Activated T-helper 9 cell treated with anti-CD3 and anti-CD28 coated beads, Interleukin-2, amount 50 U/mL, for 16 hours (primary cell): Measurements from ENCODE around the gene NRG3.

Experiments used
- DNase-seq: peaks from one replicate; pipeline ENCODE4 v3.0.0-alpha.2; 2020; ENCODE audit warnings: low read depth

NRG3 gene

DNA sequence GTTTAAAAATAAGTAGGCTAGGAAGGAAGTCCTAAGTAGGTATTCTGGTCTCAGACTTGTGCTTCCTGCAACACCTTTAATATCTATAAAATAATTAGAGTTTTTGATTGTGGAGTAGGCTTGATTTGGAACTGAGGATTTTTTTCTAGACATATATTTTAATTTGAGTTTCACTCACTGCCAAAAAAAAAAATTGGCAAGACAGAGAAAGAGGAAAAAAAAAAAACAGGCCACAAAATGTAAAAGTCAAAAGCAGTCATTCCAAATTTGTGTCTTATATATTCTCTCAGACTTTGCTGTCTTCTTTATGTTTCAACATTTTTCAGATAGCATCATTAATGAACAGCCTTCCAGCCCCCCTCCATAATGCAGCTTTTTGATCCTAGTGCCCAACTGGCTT lies 346.1 kb downstream of the NRG3 start:
- DNase-seq = no peak

DNA sequence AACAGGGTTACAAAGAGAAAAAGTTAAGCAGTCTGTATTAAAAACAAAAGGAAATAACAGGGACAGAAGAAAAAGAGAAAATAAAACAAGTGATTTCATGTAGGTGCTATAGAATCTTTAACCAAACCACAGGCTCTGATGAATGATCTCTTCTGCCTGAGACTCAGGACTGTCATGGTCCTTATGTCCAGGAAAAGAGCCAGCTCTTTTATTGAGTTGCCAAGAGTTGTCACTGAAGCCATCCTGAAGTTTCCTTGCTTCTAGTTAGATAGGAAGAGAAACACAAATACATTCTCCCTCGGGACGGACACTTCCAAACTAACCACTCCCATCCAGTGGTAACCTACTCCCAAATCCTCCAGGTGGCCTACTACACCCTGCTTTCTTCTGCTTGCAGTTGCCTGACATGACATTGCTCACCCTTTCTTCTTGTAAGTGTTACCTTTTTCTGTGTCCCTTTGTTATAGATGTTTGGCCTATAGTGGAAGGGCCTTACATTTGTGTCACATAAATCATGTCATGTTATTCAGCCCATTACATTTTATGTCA lies 346.7 kb downstream of the NRG3 start:
- no peak for DNase-seq

DNA sequence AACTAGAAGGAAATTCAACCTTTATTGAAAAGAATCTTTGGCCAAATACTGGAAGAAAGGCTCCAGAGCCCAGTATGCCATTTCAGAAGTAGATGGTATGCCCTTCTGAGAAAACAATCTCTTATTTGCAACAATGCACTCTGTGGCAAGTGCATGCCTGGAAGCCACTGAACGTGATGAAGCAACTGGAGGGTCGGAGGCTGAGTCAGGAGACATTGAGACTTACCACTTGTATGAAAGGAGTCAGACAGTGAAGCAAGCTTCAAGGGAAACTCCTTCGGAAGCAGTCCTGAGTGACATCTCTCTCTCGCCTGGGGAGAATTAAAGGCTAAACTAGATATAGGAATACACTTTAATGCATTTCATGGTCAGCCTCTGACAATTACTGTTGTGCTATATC lies 353.7 kb downstream of the NRG3 start:
- DNase-seq = no peak

DNA sequence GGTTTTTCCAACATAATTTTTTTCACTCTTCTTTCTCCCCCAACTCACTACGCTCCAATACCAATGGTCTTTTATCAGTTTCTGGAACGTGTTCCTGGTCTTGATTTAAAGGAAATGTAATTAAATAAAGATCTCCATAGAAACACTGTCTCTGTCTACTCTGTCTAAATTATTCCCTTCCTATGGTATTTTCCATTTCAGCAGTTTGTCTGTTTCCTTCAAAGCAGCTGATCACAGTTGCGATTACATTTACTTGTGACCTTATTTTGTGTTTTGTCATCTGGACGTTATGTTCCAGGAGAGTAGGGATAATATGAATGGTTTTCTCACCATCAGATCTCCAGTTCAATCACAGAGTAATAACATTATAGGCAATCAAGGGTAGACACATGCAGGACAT lies 359.2 kb downstream of the NRG3 start:
- no peak for DNase-seq

DNA sequence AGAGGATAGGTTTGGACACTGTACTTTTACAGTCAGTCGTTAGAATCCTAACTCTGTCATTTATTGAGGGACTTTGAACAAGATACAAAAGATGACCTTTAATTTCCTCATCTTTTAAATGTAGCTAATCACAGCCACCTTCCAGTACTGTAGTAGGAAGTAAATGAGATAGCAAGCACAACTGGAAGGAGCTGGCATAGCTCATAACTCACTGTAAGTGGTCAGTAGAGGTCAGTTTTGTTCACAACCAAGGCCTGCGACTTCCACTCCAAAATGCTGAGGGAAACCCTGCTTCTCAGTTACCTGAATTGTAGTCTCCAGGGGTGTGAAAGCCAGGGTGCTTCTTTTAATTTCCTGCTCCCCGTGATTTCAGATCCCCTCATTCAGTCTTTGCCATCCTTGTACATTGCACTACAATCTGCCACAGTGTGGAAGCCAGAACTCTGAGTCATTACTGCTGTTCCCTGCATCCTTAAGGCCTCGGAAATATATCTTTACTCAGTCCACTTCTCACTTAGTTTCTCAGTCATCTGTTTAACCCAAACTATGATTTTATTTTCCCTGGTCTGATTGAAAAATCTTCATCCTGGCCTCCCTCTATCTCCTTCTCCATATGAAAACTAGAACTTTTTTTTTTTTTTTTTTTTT lies 361.2 kb downstream of the NRG3 start:
- DNase-seq = no peak

DNA sequence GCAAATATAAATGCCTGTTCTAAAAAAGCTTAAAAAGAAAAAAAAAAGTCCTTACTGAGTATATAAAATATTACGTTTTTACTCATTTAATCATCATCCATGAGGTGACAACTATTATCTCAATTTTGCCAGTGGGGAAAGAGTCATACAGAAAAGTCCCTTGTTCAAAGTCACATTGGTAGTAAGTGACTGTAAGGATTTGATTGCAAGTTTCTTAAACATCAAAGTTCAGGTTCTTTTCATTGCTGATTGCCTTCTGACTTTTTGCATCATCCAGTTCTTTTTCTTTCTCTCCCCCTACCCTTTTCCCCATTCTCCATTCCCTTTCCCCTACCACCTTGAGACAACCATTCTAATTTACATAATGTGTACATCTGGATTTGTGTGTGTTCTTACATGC lies 363.3 kb downstream of the NRG3 start:
- no peak for DNase-seq

DNA sequence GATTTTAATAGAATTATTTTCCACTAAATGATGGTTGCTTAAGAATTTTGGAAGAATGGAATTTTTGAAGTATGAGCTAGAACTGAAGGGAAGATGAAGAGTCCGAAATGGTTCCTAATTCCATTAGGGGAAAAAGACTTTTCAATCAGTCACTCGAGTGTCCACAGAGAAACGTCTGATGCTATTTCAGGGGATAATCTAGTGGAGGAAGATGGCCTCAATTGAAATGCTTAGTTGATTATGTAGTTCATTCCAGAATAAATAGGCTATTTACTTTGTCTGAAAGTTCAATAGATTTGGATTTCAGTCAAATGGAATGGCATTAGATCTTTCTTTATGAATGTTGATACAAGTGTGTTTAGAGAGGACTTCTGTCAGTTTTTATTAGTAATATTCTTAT lies 365.4 kb downstream of the NRG3 start:
- no peak for DNase-seq

DNA sequence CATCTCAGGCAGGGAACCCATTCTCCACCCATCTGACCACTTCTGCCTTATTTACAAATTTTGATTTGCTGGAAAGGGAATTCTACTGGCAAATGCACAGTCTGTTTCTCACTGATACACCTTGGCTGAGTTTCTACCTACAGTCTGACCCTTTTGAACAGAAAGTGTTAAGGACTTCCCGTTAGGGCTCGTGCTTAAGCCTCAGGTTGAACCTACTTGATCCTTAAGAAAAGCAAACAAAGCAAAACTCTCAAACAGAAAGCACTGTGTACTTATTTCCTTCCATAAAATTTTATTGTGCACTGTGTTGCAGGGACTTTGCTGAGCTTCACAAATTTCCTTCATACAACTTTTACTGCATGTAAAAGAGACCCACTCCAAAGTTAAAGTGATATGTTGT lies 367.8 kb downstream of the NRG3 start:
- DNase-seq = no peak

DNA sequence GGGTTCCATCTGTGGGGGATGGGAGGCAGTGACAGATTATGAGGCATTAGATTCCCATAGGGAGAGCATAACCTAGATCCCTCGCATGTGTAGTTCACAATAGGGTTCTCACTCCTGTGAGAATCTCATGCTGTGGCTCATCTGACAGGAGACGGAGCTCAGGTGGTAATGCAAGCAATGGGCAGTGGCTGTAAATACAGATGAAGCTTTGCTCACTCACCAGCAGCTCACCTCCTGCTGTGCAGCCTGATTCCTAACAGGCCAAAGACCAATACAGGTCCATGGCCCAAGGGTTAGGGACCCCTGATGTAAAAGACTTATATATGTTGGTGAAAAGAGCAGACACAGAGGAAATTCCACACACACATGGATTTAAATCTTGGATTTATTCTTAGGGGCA lies 370.2 kb downstream of the NRG3 start:
- DNase-seq = no peak

DNA sequence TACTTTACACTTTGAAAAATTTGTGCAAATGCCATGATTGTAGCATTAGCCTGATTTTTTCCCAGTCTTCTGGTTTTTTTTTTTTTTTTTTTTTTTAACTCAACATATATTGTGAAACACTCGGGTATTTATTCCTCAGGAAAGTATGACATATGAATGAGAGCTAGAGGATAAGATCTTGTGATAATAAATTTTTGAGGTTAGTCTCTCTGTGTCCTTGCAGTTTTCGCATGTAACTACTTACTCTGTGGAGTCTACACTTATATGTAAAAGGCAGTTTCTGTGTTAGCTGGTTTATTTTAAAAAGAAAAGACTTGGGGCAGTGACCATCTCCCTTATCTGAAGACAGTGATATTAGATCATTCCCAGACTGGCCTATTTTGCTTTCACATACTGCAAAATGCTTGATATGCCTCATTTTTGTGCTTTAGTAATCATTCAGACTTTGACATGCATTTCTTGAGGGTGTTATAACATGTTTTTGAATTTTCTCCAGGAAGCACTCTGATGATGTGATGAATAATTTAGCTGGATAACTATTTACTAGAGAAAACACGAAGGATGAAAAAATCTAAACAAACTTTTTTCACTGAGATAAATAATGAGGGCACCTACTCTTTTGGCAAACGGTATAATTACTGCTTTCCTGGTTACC lies 371.0 kb downstream of the NRG3 start:
- no peak for DNase-seq

DNA sequence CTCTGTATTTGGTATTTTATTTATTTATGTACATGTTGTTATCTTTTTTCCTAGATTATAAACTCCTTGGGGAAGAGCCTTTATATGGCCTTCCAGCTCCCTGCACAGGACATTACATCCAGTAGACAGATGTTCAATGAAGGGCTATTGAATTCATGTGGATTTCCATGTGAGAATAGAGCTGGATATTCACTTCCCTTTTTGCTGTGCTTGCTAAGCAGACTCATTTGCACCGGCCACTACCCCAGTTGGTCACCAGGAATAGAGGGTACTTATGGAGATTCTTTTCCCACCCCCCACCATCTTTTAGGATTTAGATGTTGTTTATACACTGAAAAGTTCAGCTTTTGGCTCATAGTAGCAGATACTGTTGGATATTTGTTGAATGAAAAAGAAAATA lies 374.1 kb downstream of the NRG3 start:
- no peak for DNase-seq

DNA sequence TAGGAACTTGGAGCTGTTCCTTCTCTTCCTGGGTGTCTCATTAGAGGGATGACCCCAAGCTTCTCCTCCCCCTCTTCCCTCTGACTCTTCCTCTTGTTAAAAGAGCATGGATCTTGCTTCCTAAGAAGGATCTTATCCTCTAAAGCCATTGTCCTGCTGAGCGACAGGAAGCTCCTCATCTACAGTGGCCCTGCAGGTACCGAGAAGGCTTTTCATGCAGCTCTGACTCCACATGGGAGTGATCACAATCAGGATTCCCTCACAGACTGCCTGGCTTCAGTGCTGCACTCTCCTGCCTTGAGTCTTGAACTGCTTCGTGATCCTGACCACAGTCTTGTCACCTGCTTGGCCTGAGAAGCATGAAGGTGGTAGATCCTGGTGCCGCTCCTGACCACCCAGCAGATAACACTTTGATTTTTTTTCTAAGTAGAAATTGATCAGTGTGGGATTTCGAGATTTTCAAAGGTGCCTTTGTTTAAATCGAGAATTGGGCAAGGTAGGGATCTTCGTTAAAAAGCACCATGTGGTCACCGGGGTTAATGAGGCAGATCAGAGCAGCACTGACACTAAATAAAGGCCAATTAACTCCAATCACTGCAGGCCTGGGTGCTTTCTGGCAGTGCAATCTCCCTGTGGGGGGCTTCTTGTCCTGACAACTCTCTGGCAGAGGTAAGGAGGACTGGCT lies 376.4 kb downstream of the NRG3 start:
- DNase-seq = no peak

DNA sequence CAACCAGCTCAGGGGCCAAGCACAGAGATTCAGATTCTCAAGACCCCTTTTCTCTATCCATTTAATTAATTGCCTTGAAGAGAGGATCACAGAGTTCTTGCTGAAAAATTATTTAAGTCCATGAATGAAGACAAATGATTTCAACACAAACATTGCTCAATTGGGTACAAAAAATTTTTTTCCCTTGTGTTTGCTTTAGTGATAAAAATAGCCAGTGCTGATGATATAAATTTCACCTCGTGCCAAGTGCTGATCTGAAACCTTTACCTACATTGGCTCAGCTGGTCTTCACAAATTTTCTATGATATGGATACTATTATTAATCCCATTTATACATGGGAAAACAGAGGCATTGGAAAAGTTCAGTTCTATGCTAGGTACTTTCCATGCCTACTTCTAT lies 377.1 kb downstream of the NRG3 start:
- no peak for DNase-seq

DNA sequence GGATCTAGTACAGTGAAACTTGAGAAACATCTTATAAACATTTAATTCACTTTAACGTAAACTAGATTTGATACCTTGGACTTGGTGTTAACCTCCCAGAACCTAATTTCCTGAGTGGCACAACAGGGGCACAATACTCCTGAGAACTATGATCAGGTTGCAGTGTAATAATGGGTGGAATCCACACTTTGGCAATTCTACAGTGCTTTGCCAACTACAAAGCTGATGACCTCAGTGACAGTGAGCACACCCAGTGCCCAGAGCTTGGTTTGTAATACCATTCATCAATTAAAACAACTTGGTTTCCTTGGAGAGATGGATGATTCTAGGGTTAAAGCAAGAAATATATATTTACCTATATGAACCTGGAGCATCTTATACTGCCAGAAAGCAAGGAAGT lies 379.2 kb downstream of the NRG3 start:
- DNase-seq = no peak

DNA sequence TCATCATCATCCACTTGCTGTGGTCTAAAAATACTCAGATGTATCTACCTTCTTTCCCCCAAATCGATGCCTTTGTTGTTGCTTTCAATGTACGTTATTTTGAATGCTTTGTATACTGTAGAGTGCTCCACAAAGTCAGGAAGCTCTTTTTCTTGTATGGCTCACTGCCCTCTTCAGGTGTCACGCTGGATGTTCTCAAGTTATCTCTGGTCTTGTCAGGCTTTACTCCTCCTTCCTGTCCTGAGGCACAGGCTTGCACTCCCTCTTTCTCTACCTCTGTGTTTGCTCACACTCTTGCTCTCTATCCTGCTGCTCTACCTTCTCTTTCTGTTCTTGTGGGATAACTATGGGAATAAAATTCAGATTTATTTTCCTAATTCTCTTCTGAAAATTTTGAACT lies 381.3 kb downstream of the NRG3 start:
- no peak for DNase-seq

DNA sequence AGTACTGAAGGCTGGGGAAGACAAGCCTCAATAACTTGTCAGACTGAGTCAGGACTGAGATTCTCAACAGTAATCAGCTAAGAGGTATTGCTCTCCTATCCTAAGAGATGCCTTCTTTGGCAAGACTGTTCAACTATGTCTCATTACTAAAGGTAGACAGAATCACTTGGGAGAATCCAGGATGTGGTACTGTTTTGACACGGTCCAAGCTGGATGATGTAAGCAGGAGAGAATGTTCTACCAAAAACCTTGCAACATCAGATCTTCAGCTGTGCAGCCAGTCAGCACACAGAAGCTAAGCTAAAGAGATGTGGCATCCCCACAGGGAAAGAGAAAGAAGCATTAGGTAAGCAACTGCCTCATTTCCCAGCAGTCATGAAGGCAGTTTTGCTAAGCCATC lies 391.4 kb downstream of the NRG3 start:
- DNase-seq = no peak

DNA sequence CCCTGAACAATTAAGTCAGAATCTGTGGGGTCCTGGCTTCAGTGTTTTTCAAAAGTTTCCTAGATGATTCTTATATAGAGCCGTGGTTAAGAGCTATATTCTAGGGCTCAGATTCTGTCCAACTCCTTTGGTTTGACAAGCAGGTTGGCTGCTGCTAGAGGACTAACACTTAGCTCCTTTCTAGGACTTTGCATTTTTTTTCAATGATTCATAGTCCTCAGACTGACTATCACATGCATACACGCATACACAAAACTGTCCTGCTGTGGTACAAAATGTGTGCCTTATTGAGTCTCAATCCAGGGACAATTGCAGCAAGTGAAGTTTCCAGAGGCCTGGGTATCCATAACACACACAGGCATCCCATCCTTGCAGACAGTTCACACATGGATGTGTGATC lies 392.0 kb downstream of the NRG3 start:
- DNase-seq = no peak

DNA sequence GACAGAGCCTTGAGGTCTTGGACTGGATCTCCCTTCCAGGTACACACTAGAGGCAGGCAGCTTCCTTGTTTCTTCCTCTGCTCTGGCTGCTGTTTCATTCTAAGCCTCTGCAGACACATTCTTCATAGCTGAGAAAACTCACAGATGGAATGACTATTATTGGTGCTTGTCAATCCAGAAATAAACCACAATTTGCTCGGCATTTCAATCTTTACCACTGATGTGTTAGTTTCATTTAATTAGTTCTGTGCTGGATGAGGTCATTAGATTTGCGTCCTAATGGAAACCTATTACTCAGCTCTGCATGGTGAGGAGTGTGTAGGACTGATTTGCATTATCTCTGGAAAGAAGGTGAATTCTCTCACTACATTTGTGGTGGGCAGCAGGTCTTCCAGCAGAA lies 392.5 kb downstream of the NRG3 start:
- no peak for DNase-seq

DNA sequence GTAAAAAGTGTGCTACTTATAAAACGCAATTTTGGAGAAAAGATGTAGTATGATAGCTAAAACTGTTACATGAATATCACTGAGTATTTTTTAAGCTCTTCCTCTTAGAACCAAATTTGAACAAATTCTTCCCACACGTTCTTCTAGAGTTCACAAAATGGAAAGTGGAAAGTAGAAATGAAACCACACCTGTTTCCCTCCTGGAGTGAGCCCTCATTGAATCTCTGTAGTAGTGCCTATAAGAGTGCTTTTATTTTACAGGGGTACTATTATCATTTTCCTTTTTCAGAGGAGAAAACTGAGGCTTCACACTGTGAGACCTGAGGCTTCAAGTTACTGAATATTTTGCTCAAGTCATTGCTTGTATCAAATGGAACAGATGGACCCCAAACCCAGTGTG lies 393.0 kb downstream of the NRG3 start:
- no peak for DNase-seq

DNA sequence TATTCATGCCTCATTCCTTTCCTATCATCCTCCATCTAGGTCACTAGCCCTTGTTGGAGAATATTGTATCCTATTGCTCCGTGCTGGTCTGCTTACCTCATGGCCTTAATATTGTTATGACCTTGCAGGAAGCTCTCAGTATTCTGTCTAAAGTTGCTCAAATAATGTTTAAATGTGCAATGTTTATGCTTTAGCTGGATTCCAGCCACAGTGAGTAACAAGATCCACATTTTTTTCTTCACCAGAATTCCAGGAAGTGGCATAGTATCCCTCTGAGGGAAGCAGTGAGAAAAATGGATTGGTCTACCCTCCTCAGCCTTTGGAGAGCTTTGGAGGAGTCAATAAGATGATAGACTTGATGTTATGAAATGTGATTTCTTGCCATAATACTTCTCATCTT lies 402.6 kb downstream of the NRG3 start:
- no peak for DNase-seq

DNA sequence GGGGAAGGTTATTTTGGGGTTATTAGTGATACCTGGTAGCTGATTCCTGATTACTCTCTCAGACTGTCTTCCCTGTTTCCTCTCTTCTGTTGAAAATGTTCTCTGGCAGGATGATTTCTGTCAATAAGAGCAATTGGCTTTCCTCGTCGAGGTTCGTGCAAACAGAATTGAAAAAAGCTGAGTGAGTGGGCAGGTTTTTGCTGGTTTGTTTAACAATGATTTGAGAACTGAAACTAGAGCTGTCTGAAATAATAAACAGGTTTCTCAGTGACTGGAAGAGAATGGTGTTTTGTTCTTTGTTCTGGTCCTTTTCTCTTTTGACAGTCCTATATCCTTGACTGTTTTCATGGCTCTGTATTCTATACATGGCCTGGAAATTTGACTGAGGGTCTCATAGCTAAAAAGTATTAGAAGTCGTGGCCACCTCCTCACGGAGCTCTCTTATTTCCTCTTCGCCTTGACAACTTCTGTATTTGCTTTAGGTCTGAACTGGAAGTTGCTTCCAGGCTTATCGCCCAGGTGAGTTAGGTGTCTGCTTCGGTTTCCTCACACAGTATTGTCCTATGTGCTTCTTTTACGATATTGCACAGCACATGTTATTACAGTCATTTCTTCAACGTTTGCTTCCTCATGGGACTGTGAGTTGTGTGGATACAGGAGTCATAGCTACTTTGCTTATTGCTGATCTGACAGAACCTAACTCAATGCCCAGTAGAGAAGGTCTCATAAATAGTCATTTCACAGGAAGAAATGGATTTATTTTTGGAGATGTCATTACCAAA lies 403.6 kb downstream of the NRG3 start:
- no peak for DNase-seq

DNA sequence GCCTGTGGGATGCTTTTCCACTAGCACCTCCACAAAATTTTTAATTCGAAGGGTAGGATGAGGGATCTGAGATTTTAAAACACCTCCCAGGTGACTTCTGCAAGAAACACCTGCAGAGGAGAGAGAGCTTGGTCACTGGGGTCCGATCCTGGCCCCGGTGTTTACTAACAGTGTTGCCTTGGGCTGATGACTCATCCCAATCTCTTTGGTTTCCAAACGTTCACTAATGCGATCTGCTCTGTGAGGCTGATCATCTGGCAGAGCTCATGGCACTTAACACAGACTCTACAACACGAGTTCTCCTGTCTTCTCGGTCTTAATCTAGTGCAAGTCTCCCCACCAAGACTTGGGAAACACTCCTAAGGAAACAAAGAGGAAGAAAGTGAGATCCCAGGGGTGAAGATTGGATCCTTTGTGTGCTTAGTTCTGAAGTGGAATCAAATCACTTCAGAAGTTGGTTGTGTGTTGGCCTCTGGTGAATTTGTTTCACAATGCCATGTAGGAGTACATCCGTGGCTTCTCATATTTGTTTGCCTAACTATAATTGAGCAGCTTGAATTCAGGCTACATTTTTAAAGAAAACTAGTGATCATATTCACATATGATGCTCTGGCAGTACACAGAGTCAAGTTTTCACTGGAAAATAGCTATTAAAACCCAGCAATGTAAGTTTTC lies 407.9 kb downstream of the NRG3 start:
- no peak for DNase-seq
